ENCODE measurements around the gene TRABD2B.

Gene TRABD2B

DNA sequence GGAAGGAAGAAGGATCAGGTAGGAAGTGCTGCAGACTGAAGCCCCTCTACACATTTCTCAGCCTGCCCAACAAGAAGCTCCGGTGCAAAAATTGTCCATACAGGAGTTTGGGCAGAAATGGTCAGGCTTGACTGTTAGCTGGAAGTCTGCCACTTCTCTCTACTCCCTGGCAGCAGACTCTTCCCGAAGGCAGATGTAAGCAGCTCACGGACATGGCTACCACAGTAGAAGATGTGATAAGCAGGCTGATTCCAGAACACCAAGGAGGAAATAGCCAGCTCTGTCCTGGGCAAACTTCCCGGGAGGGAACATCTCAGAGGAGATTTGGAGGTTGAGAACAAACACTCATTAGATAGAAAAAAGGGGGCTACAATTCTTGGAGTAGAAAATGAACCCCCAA, 52.6 kb downstream of the TRABD2B start:
- Mint-ChIP-seq H3K36me3 (no peaks in the 10 kb centered on the region), H3K4me3 (no peak overlapping the region), H3K27me3 (peaks cover 4% of the 10 kb centered on the region), H3K9me3 (no peaks in the 10 kb centered on the region), H3K27ac (no peak overlapping the region), H3K4me1 (no peaks in the 10 kb centered on the region)

GRCh38 chr1:47942240-47942629, 55.0 kb downstream of the TRABD2B start:
- peaks cover 4% of the 10 kb centered on the region for H3K27me3 Mint-ChIP-seq
- H3K9me3 Mint-ChIP-seq: no peaks in the 10 kb centered on the region
- H3K4me3 Mint-ChIP-seq: no peak overlapping the region
- no peaks in the 10 kb centered on the region for H3K4me1 Mint-ChIP-seq
- no peak overlapping the region for H3K27ac Mint-ChIP-seq
- no peaks in the 10 kb centered on the region for H3K36me3 Mint-ChIP-seq

DNA sequence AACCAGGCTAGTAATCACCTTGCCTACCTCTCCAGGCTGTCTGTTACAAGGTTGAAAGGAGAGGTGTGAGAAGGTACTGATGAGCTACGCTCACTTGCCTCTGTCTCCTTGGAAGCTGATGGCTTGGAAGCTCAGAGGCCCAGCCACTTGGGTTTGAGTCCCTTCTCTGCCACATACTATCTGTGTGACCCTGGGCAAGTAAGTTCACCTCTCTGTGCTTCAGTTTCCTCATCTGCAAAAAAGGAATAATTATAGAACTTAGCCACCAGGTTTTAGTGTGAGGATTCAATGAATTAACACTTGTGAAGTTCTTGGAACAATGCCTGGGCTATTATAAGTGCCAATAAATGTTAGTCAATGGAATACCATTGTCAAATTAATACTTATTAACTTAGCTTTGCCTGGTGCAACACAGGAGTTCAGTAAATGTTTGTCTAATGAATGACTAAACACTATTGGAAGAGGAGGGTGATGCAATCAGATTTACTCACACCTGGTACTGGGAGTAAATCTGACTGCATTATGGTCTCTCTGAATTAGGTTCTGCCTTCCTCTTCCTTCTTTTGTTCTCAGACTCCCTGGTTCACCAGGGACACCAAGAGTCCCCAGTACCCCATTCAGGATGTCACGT, 55.5 kb downstream of the TRABD2B start:
- peaks cover 4% of the 10 kb centered on the region for H3K27me3 Mint-ChIP-seq
- no peak overlapping the region for H3K27ac Mint-ChIP-seq
- no peaks in the 10 kb centered on the region for H3K36me3 Mint-ChIP-seq
- H3K4me3 Mint-ChIP-seq: no peak overlapping the region
- H3K9me3 Mint-ChIP-seq: no peaks in the 10 kb centered on the region
- no peaks in the 10 kb centered on the region for H3K4me1 Mint-ChIP-seq

DNA sequence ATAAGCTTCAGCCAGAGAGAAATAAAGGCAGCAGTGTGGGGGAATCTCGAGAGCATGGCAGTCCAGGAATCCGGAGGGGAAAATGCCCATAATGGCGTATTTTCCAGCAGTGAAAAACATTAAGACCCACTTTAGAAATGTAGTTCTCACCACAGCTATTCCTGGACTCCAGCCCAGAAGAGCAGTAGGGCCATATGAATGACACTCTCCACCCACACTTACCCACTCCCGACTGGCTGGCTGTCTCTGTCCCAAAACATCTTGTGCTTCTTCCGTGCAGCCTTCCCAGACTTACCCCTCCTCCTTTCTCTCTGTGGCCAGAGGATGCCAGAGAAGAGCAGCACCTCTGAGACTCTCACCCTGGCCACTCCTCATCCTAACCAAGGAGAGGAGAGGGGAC, 56.4 kb downstream of the TRABD2B start:
- peaks cover 4% of the 10 kb centered on the region for H3K27me3 Mint-ChIP-seq
- no peak overlapping the region for H3K27ac Mint-ChIP-seq
- no peaks in the 10 kb centered on the region for H3K4me1 Mint-ChIP-seq
- no peaks in the 10 kb centered on the region for H3K36me3 Mint-ChIP-seq
- no peak overlapping the region for H3K4me3 Mint-ChIP-seq
- H3K9me3 Mint-ChIP-seq: no peaks in the 10 kb centered on the region

DNA sequence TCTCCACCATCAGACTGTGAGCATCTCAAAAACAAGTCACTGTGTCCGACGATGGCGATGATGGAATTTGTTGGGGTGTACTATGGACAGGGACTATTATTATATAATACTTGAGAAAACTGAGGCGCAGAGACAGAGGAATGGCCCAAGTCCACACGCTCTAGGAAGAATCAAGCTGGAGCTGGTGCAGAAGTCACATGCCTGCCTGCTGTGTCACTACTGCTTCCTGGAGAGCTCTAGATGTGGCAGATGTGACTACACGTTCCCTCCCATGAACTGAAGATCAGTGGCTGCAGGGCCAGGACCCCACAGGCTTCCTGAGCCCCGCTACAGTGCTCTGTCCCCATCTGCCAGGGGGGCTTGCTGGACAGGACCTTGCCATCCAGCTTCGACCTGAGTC, 56.9 kb downstream of the TRABD2B start:
- no peak overlapping the region for H3K4me3 Mint-ChIP-seq
- no peaks in the 10 kb centered on the region for H3K36me3 Mint-ChIP-seq
- H3K4me1 Mint-ChIP-seq: no peaks in the 10 kb centered on the region
- peaks cover 4% of the 10 kb centered on the region for H3K27me3 Mint-ChIP-seq
- no peak overlapping the region for H3K27ac Mint-ChIP-seq
- no peaks in the 10 kb centered on the region for H3K9me3 Mint-ChIP-seq

DNA sequence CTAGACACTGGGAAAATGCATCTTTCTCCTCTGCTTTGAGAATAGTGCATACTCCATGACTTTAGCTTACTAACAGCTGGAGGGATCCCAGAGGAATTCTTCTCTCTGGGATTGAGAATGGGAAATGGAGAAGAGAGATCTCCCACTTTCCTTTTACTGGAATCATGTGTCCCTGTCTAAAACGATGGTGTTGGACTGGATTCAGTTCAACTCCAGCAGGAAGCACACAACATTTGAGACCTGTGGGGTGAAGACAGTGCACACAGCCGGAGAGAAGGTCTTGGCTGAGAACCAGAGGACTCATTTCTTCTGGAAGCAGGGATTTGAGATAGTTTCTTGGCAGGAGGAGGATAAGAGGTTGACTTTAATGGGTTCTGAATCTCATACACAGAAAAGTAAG, 58.7 kb downstream of the TRABD2B start:
- Mint-ChIP-seq H3K4me1 (no peaks in the 10 kb centered on the region), H3K9me3 (no peaks in the 10 kb centered on the region), H3K4me3 (no peak overlapping the region)

DNA sequence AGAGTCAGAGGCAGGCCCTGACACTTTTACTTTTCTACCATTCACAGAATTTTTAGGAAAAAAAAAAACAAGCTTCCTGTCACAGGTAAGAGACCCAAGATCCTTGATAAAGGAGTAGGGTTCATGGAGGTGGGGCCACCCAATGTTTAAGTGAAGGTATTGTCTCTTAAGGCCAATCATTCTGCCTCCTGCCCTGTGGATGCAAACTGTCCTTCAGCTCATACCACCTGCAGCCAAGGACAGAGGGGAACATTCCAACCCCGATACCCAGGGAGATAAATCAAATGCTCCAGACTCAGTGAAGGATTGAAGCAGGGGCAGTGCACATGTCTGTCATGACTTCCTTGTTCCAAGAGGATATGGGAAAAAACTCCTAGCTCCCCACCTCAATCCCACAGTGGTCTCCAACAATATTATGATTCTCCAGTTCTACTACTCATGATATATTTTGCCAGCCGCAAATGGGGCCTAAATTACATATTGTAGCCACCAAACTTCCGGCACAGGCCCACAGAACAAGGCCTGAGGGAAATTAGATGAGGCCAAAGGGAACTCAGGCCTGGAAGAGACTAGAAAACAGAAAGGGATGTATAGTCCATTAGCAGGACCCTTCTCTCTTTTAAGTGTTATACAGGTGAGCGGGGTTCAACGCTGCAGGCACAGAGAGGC, 59.5 kb downstream of the TRABD2B start:
- Mint-ChIP-seq H3K4me1 (no peaks in the 10 kb centered on the region), H3K4me3 (no peak overlapping the region), H3K27me3 (peaks cover 4% of the 10 kb centered on the region)

More for the DNA sequence above, 58.7 kb downstream of the TRABD2B start:
- Mint-ChIP-seq H3K36me3 (no peaks in the 10 kb centered on the region), H3K27ac (no peak overlapping the region), H3K27me3 (peaks cover 4% of the 10 kb centered on the region)

GRCh38 chr1:47936916-47937551, 60.2 kb downstream of the TRABD2B start:
- Mint-ChIP-seq H3K9me3 (no peaks in the 10 kb centered on the region), H3K27ac (no peak overlapping the region), H3K27me3 (peaks cover 6% of the 10 kb centered on the region), H3K4me1 (no peaks in the 10 kb centered on the region), H3K4me3 (no peak overlapping the region), H3K36me3 (no peaks in the 10 kb centered on the region)

More for the DNA sequence above, 59.5 kb downstream of the TRABD2B start:
- Mint-ChIP-seq H3K9me3 (no peaks in the 10 kb centered on the region), H3K27ac (no peak overlapping the region), H3K36me3 (no peaks in the 10 kb centered on the region)

GRCh38 chr1:47935856-47936255, 61.3 kb downstream of the TRABD2B start:
- Mint-ChIP-seq H3K27me3 (peaks cover 6% of the 10 kb centered on the region), H3K9me3 (no peaks in the 10 kb centered on the region), H3K27ac (no peak overlapping the region), H3K4me1 (no peaks in the 10 kb centered on the region), H3K4me3 (no peak overlapping the region), H3K36me3 (no peaks in the 10 kb centered on the region)

DNA sequence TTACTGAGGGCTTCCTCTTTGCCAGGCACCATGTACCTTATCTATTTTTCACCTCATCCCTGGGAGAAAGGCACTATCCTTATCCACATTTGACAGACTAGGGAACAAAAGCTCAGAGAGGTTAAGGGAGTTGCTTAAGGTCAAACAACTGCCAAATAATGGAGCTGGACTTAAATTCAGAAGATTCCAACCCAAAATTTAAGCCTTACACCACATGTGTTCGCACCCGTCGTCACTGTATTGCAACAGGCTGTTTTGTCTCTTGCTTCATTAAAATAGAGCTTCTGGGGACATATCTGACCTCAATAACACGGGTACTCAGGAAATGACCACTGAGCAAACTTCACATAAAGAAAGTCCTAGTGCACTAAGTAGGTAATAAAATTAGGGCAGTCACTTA, 62.0 kb downstream of the TRABD2B start:
- no peaks in the 10 kb centered on the region for H3K36me3 Mint-ChIP-seq
- H3K27me3 Mint-ChIP-seq: peaks cover 6% of the 10 kb centered on the region
- H3K4me3 Mint-ChIP-seq: no peak overlapping the region
- no peaks in the 10 kb centered on the region for H3K9me3 Mint-ChIP-seq
- H3K4me1 Mint-ChIP-seq: no peaks in the 10 kb centered on the region
- H3K27ac Mint-ChIP-seq: no peak overlapping the region

- no peak overlapping the region for H3K4me3 Mint-ChIP-seq
- no peaks in the 10 kb centered on the region for H3K36me3 Mint-ChIP-seq
- H3K27ac Mint-ChIP-seq: no peak overlapping the region
- H3K4me1 Mint-ChIP-seq: no peaks in the 10 kb centered on the region
- H3K9me3 Mint-ChIP-seq: no peaks in the 10 kb centered on the region
- peaks cover 4% of the 10 kb centered on the region for H3K27me3 Mint-ChIP-seq
Measured at GRCh38 chr1:47934243-47934805, 62.9 kb downstream of the TRABD2B start.

DNA sequence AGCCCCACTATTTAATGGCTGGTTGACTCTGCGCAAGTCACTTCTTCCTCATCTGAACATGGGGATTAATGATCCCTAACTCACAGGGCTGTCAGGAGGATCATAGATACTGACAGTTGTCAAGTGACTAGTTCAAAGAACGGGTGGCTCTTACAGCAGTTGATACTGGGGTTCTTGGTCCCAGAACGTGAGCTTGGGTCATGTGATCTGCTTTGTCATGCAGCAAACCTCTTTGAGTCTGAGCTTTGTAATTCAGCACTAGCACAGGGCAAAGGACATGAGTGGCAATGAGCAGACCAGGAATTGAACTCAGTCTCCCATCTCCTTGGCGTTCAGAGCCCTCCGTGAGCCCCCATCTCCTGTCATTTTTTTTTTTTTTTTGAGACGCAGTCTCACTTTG, 64.4 kb downstream of the TRABD2B start:
- Mint-ChIP-seq H3K27ac (no peak overlapping the region), H3K4me1 (no peaks in the 10 kb centered on the region), H3K4me3 (no peak overlapping the region), H3K9me3 (no peaks in the 10 kb centered on the region), H3K36me3 (no peaks in the 10 kb centered on the region), H3K27me3 (peaks cover 4% of the 10 kb centered on the region)

GRCh38 chr1:47931395-47931794, 65.8 kb downstream of the TRABD2B start:
- no peaks in the 10 kb centered on the region for H3K4me1 Mint-ChIP-seq
- H3K36me3 Mint-ChIP-seq: no peaks in the 10 kb centered on the region
- H3K27ac Mint-ChIP-seq: no peak overlapping the region
- H3K27me3 Mint-ChIP-seq: peaks cover 4% of the 10 kb centered on the region
- no peaks in the 10 kb centered on the region for H3K9me3 Mint-ChIP-seq
- no peak overlapping the region for H3K4me3 Mint-ChIP-seq

DNA sequence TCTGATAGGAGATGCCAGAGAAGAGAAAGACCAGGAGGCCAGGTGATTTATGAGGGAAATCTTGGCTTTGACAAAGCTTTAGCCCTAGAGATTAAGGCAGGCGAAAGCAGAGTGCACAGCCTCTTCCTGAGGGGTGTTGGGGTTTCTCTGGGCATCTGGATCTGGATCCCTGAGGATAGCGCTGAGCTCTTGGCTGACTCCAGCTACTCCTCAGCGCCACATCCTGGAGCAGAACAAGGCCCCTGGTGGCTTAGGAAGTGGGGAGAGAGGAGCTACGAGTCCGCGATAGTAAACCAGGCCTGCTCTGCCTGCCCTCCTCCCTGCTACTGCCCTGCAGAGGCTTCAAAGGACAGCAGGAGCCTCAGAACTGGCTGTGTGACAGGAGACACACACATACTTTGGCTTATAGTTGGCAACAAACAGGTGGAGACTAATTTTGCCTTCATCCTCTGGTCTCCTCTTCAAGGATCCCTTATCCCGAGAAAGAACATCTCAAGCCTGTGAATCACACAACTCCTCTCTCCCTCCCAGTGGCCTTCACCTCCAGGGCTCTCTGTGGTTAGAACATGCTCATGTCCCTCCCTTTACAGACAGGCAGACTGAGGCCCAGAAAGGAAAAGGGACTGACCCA, 66.9 kb downstream of the TRABD2B start:
- Mint-ChIP-seq H3K36me3 (no peaks in the 10 kb centered on the region), H3K4me3 (no peak overlapping the region), H3K27me3 (peaks cover 4% of the 10 kb centered on the region), H3K27ac (no peak overlapping the region), H3K9me3 (no peaks in the 10 kb centered on the region), H3K4me1 (no peaks in the 10 kb centered on the region)

DNA sequence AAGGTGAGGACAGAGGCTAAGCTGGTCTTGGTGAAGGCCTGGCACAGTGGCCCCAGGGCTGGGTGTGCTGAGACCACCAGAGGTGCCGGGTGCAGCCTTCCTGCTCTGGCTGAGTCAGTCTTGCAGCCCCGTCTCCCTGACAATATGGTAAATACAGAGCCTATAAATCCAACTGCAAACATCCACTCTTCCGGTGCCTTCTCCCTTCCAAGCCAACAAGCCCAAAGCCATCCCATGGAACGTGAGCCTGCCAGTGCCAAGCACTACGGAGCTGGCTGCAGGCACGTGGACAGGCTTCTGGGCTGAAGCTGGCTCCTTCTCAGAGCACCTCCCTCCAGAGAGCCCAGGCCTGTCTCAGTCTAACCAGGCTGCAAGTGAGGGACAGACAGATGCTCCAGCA, 70.0 kb downstream of the TRABD2B start:
- Mint-ChIP-seq H3K27me3 (peaks cover 6% of the 10 kb centered on the region), H3K9me3 (no peaks in the 10 kb centered on the region), H3K27ac (no peak overlapping the region)

More for the DNA sequence above, 70.0 kb downstream of the TRABD2B start:
- Mint-ChIP-seq H3K4me1 (no peaks in the 10 kb centered on the region), H3K36me3 (no peaks in the 10 kb centered on the region), H3K4me3 (no peak overlapping the region)
